Measurements from ENCODE around the gene POU2AF2.
"Not testable (repeated sequence)": the region's sequence is repeated elsewhere in the genome, so short reads cannot be mapped to it uniquely, and the experiment has no call there.

The POU2AF2 gene, protein sequence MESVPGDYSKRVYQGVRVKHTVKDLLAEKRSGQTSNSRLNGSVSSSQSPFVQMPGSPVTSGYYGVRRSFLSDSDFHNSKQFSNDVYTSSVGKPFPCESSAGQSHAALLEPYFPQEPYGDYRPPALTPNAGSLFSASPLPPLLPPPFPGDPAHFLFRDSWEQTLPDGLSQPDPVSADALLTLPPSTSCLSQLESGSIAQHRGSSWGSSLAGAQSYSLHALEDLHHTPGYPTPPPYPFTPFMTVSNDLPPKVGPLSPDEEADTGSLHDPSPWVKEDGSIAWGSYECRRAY

DNA sequence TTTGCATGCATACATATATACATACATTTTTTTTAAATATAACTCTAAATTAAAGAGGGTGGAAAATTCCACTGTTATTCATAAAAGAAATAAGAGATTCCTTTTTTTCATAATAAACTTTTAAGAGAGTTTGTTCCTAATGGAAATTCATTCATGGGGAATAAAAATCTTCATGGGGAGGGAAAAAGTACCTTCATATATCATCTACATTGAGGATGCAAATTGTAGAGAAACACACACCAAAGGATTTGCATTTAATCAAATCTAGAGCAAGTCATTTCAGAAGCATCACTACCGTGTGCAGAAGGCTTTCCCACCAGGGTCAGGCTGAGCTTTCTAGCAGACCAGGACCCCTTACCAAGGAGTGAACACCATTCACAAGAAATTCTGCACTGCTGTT, at the start of gene POU2AF2:
Gene POU2AF2 (plus strand): TSS at position 301 of the 400 bp plus-strand sequence. CDS start 129 bp downstream, outside the sequence.
- DNase-seq (ENCODE audit: low spot score): no peak

DNA sequence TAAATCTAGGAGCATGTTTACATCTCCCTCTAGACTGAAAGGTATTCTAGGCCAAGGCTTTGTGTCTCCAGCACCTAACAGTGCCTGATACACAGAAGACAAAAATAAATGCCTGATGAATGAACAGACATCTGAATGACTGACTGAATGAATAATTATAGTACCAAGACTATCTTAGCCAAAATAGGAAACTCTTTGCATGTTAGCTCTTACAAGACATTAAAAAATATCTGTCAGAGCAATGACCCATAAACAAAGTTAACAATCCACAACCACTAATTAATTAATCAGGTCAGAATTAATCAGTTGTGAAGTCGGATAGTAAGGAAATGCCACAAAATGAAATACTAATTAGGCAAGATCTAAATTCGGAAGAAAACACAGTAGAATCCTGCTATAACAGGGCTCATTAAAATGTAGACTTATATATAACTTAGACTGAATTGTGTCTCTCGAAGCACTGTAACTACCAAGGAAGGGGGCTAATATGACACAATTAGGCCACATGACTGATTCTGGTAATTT, 45.5 kb upstream of the POU2AF2 start:
- no peak for DNase-seq (ENCODE audit: low spot score)

DNA sequence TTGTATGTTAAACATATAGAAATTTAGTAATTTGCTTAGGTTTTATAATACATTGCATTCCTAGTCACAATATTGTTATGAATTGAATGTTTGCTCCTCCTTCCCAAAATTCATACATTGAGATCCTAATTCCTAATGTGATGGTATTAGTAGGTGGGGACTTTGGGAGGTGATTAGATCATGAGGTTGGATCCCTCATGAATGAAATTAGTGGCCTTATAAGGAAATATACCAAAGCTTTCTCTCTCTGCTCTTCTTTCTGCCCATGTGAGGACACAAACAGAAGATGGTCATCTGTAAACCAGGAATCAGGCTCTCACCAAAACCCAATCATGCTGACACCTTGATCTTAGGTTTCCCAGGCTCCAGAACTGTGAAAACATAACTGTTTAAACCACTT, 41.3 kb upstream of the POU2AF2 start:
- DNase-seq (ENCODE audit: low spot score): no peak

DNA sequence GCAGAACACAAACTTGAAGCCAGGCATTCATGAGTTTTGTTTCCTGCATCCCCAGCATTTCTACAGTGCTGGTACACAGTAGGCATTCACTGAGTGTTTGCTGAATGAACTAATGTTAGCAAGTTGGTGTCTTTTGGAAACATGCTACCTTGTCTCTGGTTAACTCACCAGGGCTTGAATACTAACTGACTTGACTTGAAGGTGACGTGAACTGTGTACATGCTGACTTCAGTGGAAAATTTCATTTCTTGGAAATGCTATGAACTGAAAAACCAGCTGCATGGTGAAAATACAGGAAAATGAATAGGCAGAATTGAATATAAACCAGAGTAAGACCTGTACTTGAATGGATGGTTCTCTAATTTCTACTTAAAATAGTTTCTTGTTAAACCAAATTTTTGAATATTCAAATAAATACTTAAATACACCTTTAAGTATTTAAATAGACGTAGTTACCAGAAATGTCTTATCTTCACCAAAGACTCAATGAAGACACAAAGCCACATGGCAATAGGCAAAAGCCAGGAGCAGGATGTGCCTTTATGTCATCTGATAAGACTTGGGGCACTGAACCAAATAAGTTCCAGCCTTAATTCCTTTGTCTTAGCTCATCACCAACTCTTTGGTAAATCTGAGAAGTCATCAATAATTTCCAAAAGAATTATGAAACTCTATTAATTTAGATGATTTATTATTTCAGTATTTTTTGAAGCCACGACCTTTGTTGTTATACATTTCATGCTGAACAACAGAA, 39.7 kb upstream of the POU2AF2 start:
- DNase-seq (ENCODE audit: low spot score): no peak

DNA sequence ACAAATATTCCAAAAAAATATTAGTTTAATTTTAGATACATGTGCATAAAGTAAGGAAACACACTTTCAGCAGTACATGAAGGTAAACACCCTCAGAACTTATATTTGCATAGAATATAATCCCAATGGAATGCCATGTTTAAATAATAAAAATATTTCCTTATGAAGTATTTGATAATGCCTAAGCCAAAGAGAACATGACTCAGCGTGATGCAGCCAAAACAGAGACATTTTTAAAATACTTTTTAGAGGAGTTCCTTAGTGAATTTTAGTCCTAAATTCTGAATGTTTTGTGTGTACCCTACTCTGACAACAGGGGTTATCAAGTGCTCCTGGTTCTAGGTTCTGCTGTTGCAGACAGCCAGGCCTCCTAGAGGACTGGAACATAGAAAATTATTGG, 39.1 kb upstream of the POU2AF2 start:
- no peak for DNase-seq (ENCODE audit: low spot score)

DNA sequence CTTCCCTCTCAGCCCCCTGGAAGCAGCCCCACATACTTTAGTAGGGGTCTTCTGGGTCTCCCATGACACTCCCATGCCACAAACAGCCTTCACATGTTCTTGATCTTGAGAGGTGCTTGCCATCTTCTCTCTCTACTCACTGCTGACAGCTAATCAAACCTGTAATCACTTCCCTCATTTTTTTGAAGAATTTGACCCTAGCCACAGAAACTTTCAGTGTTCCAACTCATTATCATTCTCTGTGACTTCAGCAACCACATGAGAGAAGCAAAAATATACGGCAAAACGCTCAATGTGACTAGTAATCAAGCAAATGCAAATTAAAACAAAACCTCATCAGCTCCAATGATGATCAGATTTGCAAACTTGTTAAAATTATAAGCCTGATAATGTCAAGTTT, 38.3 kb upstream of the POU2AF2 start:
- no peak for DNase-seq (ENCODE audit: low spot score)

DNA sequence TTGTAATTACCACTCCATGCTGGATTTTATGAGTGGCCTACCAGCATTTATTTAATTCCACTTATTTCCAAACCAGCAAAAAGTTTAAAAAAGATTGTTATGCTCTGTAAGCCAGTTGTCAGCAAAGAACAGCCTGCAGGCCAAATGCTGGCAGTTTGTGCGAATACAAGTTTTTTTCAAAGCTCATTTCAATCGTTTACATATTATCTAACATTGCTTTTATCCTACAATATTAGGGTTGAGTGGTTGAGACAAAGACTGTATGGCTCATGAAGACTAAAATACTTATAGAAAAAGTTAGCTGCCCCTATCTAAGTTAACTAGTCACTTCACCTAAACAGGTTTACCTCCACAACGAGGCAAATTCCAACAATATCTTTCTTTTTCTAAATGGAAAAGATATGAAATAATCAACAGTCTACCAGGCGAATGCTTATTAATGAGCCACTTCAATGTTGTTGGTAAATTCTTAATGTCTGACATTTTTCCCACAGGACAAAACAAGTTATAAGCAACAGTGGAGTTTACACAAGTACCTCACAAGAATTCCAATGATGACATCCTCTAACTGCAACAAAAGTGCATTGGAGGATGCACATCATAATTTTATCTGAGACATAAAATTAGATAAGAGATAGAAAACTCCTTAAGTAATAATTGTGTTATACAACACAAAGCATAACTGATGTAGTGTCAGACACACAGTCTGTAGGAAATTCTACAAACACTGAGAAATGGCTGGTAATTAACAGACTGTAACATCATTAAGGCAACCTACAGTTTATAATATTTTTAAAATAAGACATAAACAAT, 35.8 kb upstream of the POU2AF2 start:
- DNase-seq (ENCODE audit: low spot score): no peak

DNA sequence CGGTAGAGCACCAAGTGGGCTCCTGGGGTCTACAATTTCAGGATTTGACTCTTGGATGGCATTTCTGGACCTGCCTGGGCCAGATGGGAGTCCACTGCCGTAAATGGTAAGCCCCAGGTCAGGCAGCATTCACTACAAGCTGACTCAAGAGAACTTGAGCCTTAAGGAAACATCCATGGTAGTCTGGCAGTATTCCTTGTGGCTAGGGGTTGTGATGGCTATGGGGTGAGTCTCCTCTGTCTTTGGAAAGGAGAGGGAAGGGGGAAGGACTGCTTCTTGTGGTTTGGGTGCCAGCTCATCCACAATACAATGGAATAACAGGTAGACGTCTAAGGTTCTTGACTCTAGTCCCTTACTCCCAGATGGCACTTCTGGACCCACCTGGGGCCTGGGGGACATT, 32.3 kb upstream of the POU2AF2 start:
- no peak for DNase-seq (ENCODE audit: low spot score)

DNA sequence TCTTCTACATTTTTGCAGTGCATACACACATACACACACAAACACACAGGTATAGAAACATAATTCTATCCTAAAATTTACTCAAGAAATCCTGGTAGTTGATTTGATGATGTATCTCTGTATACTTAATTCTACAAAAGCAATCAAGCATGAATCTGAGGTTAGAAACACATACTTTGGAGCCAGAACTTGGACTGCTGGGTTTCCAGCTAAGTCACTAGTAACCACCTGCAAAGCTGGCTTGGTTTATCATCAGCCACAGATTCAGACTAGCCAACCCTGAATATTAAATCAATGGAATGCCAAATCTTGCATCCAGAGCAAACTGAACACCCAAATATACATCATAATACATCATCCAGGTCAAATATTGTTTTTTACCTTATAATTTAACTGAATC, 24.8 kb upstream of the POU2AF2 start:
- DNase-seq (ENCODE audit: low spot score): no peak

DNA sequence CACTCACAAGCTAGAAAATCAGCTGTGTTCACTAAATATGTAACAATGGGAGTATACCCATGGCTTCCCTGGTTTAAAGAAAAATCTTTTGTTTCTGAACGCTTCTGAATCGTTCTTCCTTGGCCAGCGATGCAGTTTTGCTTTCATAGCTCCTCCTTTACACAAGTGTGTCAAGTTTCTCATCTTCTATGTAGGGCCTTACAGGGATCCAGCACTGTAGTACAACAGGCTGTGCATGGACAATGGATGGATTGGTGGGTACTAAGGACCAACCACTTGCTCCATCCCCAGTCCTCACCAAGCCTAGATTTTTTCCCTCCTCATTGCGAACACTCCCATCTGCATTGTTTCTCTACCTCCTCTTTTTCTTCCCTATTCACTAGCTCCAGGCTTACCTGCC, 24.3 kb upstream of the POU2AF2 start:
- no peak for DNase-seq (ENCODE audit: low spot score)

DNA sequence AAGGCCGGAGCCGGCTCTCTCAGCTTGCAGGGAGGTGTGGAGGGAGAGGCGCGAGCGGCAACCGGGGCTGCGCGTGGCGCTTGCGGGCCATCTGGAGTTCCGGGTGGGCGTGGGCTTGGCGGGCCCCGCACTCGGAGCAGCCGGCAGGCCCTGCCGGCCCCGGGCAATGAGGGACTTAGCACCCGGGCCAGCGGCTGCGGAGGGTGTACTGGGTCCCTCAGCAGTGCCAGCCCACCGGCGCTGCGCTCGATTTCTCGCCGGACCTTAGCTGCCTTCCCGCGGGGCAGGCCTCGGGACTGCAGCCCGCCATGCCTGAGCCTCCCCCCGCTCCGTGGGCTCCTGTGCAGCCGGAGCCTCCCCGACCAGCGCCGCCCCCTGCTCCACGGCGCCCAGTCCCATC, 23.6 kb upstream of the POU2AF2 start:
- DNase-seq (ENCODE audit: low spot score): not testable (repeated sequence)

DNA sequence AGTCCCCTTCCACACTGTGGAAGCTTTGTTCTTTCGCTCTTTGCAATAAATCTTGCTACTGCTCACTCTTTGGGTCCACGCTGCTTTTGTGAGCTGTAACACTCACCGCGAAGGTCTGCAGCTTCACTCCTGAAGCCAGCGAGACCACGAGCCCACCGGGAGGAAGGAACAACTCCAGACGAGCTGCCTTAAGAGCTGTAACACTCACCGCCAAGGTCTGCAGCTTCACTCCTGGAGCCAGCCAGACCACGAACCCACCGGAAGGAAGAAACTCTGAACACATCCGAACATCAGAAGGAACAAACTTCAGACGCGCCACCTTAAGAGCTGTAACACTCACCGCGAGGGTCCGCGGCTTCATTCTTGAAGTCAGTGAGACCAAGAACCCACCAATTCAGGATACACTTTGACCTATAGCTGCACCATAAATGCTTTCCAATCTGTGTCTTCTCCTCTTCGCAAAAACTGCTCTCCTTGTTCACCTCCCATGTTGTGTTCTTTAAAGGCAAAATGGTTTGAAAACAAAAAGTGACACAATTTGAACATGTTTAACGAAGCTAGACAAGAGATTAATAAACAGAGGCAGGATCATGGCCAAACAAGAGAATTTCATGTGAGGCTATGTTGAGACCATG, 22.6 kb upstream of the POU2AF2 start:
- DNase-seq (ENCODE audit: low spot score): not testable (repeated sequence)

DNA sequence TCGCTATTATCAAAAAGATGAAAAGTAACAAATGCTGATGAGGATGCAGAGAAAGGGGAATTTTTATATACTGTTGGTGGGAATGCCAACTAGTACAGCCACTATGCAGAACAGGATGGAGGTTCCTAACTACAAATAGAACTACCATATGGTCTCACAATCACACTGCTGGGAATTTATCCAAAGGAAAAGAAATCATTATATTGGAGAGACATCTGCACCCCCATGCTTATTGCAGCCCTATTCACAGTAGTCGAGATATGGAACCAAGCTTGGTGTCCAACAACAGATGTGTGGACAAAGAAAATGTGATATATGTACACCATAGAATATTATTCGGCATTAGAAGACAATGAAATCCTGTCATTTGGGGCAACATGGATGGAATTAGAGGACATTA, 19.6 kb upstream of the POU2AF2 start:
- peak; percentile 2 for DNase-seq (ENCODE audit: low spot score)

DNA sequence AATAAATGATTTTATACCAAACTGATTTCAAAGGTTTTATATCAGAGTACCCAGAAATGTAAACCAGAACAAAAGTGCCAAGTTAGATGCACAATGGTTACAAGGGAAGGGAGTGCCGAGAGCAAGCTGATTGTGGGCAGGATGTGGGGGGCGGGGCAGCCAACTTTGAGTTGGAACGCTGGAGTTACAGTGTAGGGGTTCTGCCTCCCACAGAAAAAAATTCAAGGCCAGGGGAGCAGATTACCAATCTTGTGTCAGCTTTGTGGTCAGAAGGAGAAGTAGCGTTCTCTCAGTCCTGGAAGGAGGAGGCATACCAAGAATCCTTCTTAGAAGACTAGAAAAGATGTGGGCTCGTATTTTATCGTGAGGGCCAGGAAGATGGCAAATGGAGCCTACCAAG, 15.9 kb upstream of the POU2AF2 start:
- DNase-seq (ENCODE audit: low spot score): no peak

DNA sequence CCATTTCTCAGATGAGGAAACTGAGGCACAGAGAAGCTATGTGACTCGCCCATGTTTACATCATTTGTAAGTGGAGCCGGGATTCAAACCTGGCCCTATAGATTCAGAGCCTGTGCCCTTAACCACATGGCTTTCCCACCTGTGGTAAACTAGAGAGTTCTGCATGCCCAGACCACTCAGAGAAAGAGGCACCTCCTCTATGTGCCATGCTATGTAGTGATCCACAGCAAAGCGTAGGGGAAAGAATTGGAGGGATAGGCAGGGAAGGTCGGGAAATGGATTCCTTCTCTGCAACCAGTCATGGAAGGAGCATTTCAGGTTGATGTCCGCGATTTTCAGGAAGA, 15.4 kb upstream of the POU2AF2 start:
- DNase-seq (ENCODE audit: low spot score): no peak

DNA sequence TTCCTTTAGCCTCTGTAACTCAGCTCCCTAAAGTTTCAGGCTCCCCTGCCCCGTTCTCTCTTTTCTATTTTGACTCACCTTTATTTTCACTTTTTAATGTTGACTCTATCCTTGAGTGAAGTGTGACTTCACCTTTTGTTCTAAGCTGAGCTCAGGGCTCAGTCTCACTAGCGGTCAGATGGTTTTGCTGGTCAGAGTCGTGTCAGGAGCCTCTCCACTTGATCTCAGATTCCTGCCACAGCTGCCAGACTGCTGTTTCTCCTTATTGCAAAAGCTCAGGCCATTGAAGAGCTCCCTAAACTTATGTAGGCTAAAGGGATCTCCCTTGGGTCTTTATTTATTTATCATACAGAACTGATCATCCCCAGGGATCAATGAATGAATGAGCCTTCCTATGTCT, 13.7 kb upstream of the POU2AF2 start:
- no peak for DNase-seq (ENCODE audit: low spot score)

DNA sequence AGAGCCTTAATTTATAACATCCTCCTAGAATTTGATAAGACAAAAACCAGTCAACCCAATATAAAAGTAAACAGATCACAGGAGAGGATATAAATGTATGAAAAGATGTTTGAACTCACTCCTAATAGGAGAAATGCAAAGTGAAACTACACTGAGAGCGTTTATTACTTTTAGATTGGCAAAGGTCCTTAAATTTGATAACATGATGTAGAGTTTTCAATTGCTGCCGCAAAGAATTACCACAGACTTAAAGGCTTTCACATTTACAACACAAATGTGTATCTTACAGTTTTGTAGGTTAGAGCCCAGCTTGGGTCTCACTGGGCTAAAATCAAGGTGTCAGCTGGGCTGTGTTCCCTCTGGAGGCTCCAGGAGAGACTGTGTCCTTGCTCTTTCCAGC, 9.1 kb upstream of the POU2AF2 start:
- no peak for DNase-seq (ENCODE audit: low spot score)

DNA sequence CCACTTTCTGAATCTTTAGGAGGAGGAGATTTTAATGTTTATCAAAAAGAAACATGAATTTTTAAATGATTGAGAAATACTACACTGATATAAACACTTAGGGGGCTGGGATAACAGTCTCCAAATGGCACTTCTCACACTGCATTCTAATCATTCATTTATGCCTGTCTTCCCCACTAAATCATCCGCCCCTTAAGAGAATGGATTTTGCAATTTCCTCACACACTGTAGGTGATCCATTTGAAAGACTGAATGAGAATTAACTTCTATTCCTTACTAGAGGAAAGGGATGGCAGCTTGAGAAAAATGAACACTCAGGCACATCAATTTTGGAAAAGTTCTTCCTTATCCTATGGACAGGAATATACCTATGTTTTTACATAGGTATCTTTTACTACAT, 7.6 kb upstream of the POU2AF2 start:
- DNase-seq (ENCODE audit: low spot score): no peak

DNA sequence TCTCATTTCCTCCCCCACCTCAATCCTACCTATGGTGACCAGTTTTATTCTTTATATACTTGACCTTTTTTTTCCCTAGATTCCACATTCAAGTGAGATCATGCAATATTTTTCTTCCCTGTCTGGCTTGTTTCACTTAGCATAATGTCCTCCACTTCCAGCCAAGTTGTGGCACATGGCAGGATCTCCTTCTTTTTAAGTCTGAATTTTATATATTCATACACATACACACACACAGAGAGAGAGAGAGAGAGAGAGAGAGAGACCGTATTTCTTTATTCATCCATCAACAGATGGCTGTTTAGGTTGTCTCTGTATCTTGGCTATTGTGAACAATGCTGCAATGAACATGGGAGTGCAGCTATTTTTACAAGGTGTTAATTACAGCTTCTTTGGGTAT, 1.4 kb downstream of the POU2AF2 start:
- DNase-seq (ENCODE audit: low spot score): no peak

DNA sequence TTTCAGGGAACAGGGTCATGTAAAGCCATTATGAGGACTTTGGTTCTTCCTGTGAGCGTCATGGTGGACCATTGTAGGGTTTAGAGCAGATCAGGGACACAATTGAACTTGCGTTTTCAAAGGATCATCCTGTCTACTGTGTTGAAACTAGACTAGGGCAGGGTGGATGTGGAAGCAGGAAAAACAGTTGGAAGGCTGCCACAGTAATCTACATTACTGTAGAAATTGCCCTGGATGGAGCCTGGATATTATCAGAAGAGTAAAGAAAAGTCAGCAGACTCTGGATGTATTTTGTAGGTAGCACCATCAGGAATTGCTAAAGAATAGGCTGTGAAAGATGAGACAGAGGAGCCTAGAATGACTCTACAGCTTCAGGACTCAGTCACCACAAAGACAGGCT, 5.4 kb downstream of the POU2AF2 start:
- no peak for DNase-seq (ENCODE audit: low spot score)

DNA sequence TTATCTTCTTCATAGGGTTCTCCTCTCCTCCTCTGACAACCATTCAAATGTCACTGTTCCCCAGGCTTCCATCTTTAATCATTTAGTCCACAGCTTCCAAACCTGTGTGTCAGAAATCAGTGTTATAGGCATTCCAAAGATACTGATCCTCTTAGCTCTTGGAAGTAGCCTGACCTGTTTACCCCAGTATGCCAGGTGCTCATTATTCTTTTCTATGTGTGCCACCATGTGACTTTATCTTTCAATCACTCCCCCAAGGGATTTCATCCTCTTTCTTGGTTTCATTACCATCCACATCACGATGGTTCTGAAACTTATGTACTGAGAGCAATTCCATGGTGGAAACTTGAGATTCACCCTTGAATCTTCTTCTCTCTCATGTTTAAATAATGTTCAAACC, 7.6 kb downstream of the POU2AF2 start:
- DNase-seq (ENCODE audit: low spot score): no peak

DNA sequence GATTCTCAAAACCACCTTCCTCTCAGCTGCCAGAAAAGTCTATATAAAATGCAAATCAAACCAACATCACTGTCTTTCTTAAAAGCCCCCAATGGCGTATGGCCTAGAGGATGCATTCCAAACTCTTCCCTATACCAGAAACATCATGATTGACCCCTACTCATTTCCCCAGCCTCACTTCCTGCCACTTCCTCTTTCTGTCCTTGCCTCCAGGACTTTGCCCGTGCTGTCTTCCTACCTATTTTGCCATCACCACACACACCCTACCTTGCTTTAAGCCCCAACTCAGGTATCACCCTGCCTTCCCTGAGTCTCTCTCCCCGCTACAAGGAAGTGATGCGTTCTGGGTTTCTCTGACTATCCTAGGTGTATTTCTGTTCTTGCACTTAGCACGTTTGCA, 8.1 kb downstream of the POU2AF2 start:
- no peak for DNase-seq (ENCODE audit: low spot score)
